GM12891 (cell line): Measurements from ENCODE around the gene OR5B21.

Source experiments
- PAX5 ChIP-seq: IDR thresholded peaks from 2 replicates; pipeline ENCODE4 v1.6.1; 2011; ENCODE audit warnings: low read length, moderate library complexity, mild to moderate bottlenecking; ENCODE audit not compliant: insufficient read depth, severe bottlenecking
- POLR2A ChIP-seq: IDR thresholded peaks from 2 replicates; pipeline ENCODE4 v1.6.1; 2011; ENCODE audit warnings: low read depth, low read length, control low read depth
- POLR2AphosphoS5 ChIP-seq: IDR thresholded peaks from 2 replicates; pipeline ENCODE4 v1.6.1; 2011; ENCODE audit warnings: low read depth, low read length, control low read depth
- POU2F2 ChIP-seq: IDR thresholded peaks from 2 replicates; pipeline ENCODE4 v1.6.1; 2011; ENCODE audit warnings: low read depth, mild to moderate bottlenecking, control low read depth, low read length, moderate library complexity
- TAF1 ChIP-seq: IDR thresholded peaks from 2 replicates; pipeline ENCODE4 v1.6.1; 2011; ENCODE audit warnings: low read depth, low read length, control low read depth

DNA sequence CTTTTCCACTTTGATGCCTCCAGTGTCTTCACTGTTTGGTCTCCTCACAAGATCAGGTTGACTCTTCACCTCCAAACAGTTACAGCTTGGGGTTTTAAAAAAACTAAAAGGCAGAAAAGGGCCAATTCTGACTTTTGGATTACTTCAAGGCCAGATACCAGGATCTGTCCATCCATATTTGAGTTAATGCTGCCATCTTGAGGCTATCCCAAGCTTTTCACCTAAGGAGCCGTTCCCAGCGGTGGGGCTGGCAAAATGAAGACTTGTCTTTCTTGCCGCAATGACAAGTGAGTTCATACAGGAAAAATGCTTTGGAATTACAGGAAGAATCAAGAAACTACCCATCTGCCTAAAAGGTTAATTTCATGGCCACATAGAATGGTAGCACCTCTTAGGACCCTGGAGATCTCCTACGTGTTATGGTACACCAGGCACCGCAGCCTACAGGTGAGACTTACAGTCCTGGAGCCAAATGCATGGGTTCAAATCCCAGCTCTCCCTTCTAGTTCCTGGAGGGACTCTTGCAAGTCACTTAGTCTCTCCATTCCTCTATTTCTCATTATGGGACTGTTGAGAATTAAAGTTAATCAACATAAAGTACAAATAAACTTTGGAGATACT lies 6.0 kb upstream of the OR5B21 start:
- TF ChIP-seq POLR2A (no peak), TAF1 (no peak), POLR2AphosphoS5 (no peak), POU2F2 (no peak), PAX5 (no peak)
